IMR-90 (cell line): ENCODE results near the gene HAAO. TPM values are rescaled to one million over a fixed set of nuclear protein-coding genes. Genes with fewer than 3 reads are reported as not detected.

Experiments
- ATAC-seq: fragments of 200-7000 bp; cut with Tn5 transposase; 2 replicates; pipeline ENCODE4 v1.9.1; 2020; ENCODE audit warnings: low read depth, mild to moderate bottlenecking, moderate library complexity
- BruUV-seq: library from RNA; stranded (reverse); fragments of 400-500 nt; replicated peaks from 2 replicates; lab custom pipeline; 2021; lab: Mats Ljungman, UMichigan
- CTCF ChIA-PET: fragments of 300-600 bp; formaldehyde crosslinking; extraction: SDS; loops from one replicate; lab custom pipeline; 2021; ENCODE audit warnings: antibody characterized with exemption; lab: Yijun Ruan, JAX
- POLR2A ChIA-PET: fragments of 300-600 bp; sonication (Branson Sonifier 250); formaldehyde crosslinking; loops from one replicate; lab custom pipeline; 2022; ENCODE audit warnings: antibody characterized with exemption; ENCODE audit not compliant: unreplicated experiment; lab: Charles Lee
- DNase-seq: peaks from one replicate; pipeline ENCODE4 v3.0.0; 2013
- H2AFZ ChIP-seq: replicated peaks from 2 replicates; pipeline ENCODE3; 2013; ENCODE audit warnings: low read length, mild to moderate bottlenecking; ENCODE audit not compliant: poor library complexity
- H2AK5ac ChIP-seq: 2 replicates; pipeline ENCODE4 v1.6.1; 2013; ENCODE audit warnings: low read depth, low read length, inconsistent platforms
- H2AK9ac ChIP-seq: replicated peaks from 2 replicates; pipeline ENCODE3; 2013; ENCODE audit warnings: mild to moderate bottlenecking, low read depth, low read length, moderate library complexity; ENCODE audit not compliant: poor library complexity
- H2BK120ac ChIP-seq: 2 replicates; pipeline ENCODE4 v1.6.1; 2013; ENCODE audit warnings: low read depth, low read length, inconsistent platforms
- H2BK15ac ChIP-seq: 3 replicates; pipeline ENCODE4 v1.6.1; 2013; ENCODE audit warnings: low read depth, low read length, inconsistent platforms
- H2BK20ac ChIP-seq: 2 replicates; pipeline ENCODE4 v1.6.1; 2013; ENCODE audit warnings: low read depth, mild to moderate bottlenecking, inconsistent platforms, low read length, moderate library complexity
- H2BK5ac ChIP-seq: 2 replicates; pipeline ENCODE4 v1.6.1; 2013; ENCODE audit warnings: mild to moderate bottlenecking, low read depth, low read length, inconsistent platforms; ENCODE audit not compliant: poor library complexity, severe bottlenecking
- H3K14ac ChIP-seq: replicated peaks from 2 replicates; pipeline ENCODE4 v1.6.1; 2013; ENCODE audit warnings: low read depth, low read length, inconsistent platforms
- H3K18ac ChIP-seq: 2 replicates; pipeline ENCODE4 v1.6.1; 2013; ENCODE audit warnings: low read depth, low read length, control low read depth
- H3K23ac ChIP-seq: 2 replicates; pipeline ENCODE4 v1.6.1; 2013; ENCODE audit warnings: low read depth, low read length, inconsistent platforms
- H3K27ac ChIP-seq: 2 replicates; pipeline ENCODE4 v1.5.1; 2013; ENCODE audit warnings: mild to moderate bottlenecking, control low read depth, low read length; ENCODE audit not compliant: insufficient read depth
- H3K27me3 ChIP-seq: 2 replicates; pipeline ENCODE4 v1.6.1; 2013; ENCODE audit warnings: low read length; ENCODE audit not compliant: control insufficient read depth, insufficient read depth
- H3K36me3 ChIP-seq: 2 replicates; pipeline ENCODE4 v1.6.1; 2013; ENCODE audit warnings: low read length, mixed read lengths; ENCODE audit not compliant: control insufficient read depth, insufficient read depth
- H3K4ac ChIP-seq: 2 replicates; pipeline ENCODE4 v1.6.1; 2013; ENCODE audit warnings: low read depth, low read length, inconsistent platforms
- H3K4me1 ChIP-seq: 2 replicates; pipeline ENCODE4 v1.6.1; 2013; ENCODE audit warnings: low read length, mixed read lengths; ENCODE audit not compliant: control insufficient read depth, insufficient read depth
- H3K4me2 ChIP-seq: 2 replicates; pipeline ENCODE4 v1.6.1; 2013; ENCODE audit warnings: low read depth, mild to moderate bottlenecking, control low read depth, low read length, moderate library complexity
- H3K4me3 ChIP-seq: 2 replicates; pipeline ENCODE4 v1.5.1; 2013; ENCODE audit warnings: low read depth, mild to moderate bottlenecking, control low read depth, low read length, moderate library complexity; ENCODE audit not compliant: insufficient read depth
- H3K56ac ChIP-seq: 2 replicates; pipeline ENCODE4 v1.6.1; 2013; ENCODE audit warnings: low read length, inconsistent platforms; ENCODE audit not compliant: insufficient read depth; ENCODE audit errors: extremely low read depth
- H3K79me1 ChIP-seq, 2 experiments: 2 replicates each; pipeline ENCODE4 v1.6.1; 2013; ENCODE audit warnings: low read length in 2 of 2, inconsistent platforms in 1 of 2, low read depth in 1 of 2
- H3K9ac ChIP-seq: 2 replicates; pipeline ENCODE4 v1.6.1; 2013; ENCODE audit warnings: low read depth, low read length, control low read depth
- H3K9me1 ChIP-seq: 2 replicates; pipeline ENCODE4 v1.6.1; 2013; ENCODE audit warnings: low read length, inconsistent platforms; ENCODE audit not compliant: insufficient read depth
- H3K9me3 ChIP-seq: 2 replicates; pipeline ENCODE4 v1.6.1; 2013; ENCODE audit warnings: low read length; ENCODE audit not compliant: control insufficient read depth, insufficient read depth
- H4K20me1 ChIP-seq: 2 replicates; pipeline ENCODE4 v1.6.1; 2013; ENCODE audit warnings: low read length, inconsistent platforms; ENCODE audit not compliant: insufficient read depth
- H4K5ac ChIP-seq: 2 replicates; pipeline ENCODE4 v1.6.1; 2013; ENCODE audit warnings: mild to moderate bottlenecking, low read depth, low read length, control low read depth
- H4K8ac ChIP-seq, 2 experiments: 2 replicates each; pipeline ENCODE4 v1.6.1; 2013; ENCODE audit warnings: low read depth in 2 of 2, low read length in 2 of 2, control low read depth in 1 of 2, inconsistent platforms in 1 of 2
- H4K91ac ChIP-seq: 2 replicates; pipeline ENCODE4 v1.6.1; 2013; ENCODE audit warnings: low read depth, low read length, inconsistent platforms; ENCODE audit not compliant: insufficient read depth
- BHLHE40 ChIP-seq: fragments of 150-350 bp; IDR thresholded peaks from 2 replicates; pipeline ENCODE4 v1.6.1; 2016; ENCODE audit warnings: mild to moderate bottlenecking, low read depth, low read length
- CEBPB ChIP-seq: IDR thresholded peaks from 2 replicates; pipeline ENCODE4 v1.6.1; 2012; ENCODE audit warnings: low read depth, low read length, improper control_type of control experiment
- CHD1 ChIP-seq: IDR thresholded peaks from 2 replicates; pipeline ENCODE4 v1.6.1; 2012; ENCODE audit warnings: low read depth, low read length, improper control_type of control experiment
- FOS ChIP-seq: fragments of 150-350 bp; IDR thresholded peaks from 2 replicates; pipeline ENCODE4 v1.6.1; 2016; ENCODE audit warnings: low read depth, low read length
- MAFK ChIP-seq: IDR thresholded peaks from 2 replicates; pipeline ENCODE4 v1.6.1; 2012; ENCODE audit warnings: low read depth, low read length, improper control_type of control experiment
- MXI1 ChIP-seq: IDR thresholded peaks from 2 replicates; pipeline ENCODE4 v1.6.1; 2012; ENCODE audit warnings: low read depth, mild to moderate bottlenecking, low read length, moderate library complexity, borderline replicate concordance
- POLR2A ChIP-seq: IDR thresholded peaks from 2 replicates; pipeline ENCODE4 v1.6.1; 2012; ENCODE audit warnings: mild to moderate bottlenecking, low read depth, low read length
- RAD21 ChIP-seq: IDR thresholded peaks from 2 replicates; pipeline ENCODE4 v1.6.1; 2012; ENCODE audit warnings: low read length, improper control_type of control experiment
- RCOR1 ChIP-seq: IDR thresholded peaks from 2 replicates; pipeline ENCODE4 v1.6.1; 2012; ENCODE audit warnings: mild to moderate bottlenecking, low read length, improper control_type of control experiment; ENCODE audit not compliant: insufficient replicate concordance
- RFX5 ChIP-seq: IDR thresholded peaks from 2 replicates; pipeline ENCODE4 v1.8.0; 2012; ENCODE audit warnings: low read depth, mild to moderate bottlenecking, low read length, moderate library complexity
- SMC3 ChIP-seq: fragments of 150-350 bp; IDR thresholded peaks from 2 replicates; pipeline ENCODE4 v1.6.1; 2016; ENCODE audit warnings: low read depth, mild to moderate bottlenecking, antibody characterized with exemption, low read length, moderate library complexity
- WGBS, 2 experiments: methylation state at CpG; one replicate each; pipeline versions ENCODE4 v1.1.5 to v1.1.7; 2013; ENCODE audit warnings: missing lambda C conversion rate in 2 of 2; ENCODE audit not compliant: insufficient read length in 1 of 2; ENCODE audit errors: extremely low coverage in 2 of 2; 5-methylcytosine and 5-hydroxymethylcytosine counted together
- dilution Hi-C: fragments of 300-500 bp; cut with HindIII; formaldehyde crosslinking; loops from one replicate; pipeline ENCODE4 v1.14.3; 2018; ENCODE audit warnings: low sequenced_read_pairs; ENCODE audit not compliant: unreplicated experiment
- in situ Hi-C: fragments of 300-500 bp; cut with MboI; formaldehyde crosslinking; loops from 3 replicates; pipeline ENCODE4 v1.14.3; 2019; ENCODE audit warnings: low sequenced_read_pairs, inconsistent platforms, mixed read lengths
- intact Hi-C: fragments of 100-400 bp; cut with micrococcal nuclease; formaldehyde crosslinking; loops from 2 replicates; pipeline ENCODE4 v1.10.0; 2022
- polyA plus RNA-seq, 3 experiments: library from polyadenylated mRNA; depleted of rRNA; stranded (reverse); fragments of >200 nt; gene quantifications; 2 replicates each; pipeline ENCODE4 v1.2.3, GENCODE V29; 2012; ENCODE audit warnings: low replicate concordance in 1 of 3
- total RNA-seq: library from RNA; depleted of rRNA; stranded (reverse); fragments of >200 nt; gene quantifications from 2 replicates; pipeline ENCODE4 v1.2.3, GENCODE V29; 2012
- TF ChIP-seq, protein P1 (sequence below): fragments of 150-350 bp; IDR thresholded peaks from 2 replicates; pipeline ENCODE4 v1.6.1; 2017; ENCODE audit warnings: mild to moderate bottlenecking, antibody characterized with exemption, low read length, low read depth
- TF ChIP-seq, protein P2 (sequence below): fragments of 150-350 bp; IDR thresholded peaks from 2 replicates; pipeline ENCODE4 v1.6.1; 2016; ENCODE audit warnings: low read depth, mild to moderate bottlenecking, low read length, moderate library complexity, borderline replicate concordance

The HAAO gene
- total and polyA plus RNA-seq, 2 of the 4 experiments (the other 2 are of a cell fraction): 0.05 to 0.18 TPM

DNA sequence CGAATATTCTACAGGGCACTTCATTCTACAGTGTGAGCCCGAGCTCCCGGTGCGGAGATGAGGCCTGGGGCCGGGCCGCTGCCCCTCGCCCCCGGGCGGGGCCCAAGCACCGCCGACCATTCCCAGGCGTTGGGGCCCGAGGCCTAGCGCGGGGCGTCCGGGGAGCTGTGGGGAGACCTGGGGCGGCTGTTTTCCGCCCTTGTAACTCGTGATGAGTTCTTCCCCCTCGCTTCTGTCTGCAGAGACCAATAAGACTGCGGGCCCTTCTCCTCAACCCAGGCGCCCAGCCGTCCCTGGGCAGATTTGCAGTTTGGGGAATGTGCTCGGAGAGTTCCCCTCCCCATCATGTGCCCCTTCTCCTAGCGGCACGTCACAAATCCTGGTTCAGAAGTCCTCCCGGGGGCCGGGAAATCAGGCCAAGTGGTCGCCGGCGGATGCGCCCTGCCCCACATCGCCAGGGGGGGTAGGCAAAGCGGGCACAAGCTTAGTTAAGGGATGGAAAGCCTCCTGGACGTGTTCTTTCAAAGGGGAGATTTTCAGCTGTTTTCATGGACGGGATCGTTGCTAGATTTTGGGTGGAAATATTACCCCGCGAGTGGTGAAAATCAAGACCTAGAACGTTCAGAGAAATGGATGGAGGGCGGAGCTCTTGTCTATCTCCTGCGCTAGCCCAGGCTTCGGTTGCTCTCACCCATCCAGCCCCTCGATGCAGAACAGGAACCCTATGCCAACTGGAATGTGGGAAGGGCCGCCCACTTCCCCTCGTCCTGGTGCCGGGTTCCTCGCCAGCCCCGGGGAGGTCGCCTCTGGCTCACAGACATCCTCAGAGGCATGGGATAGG is 18.8 kb upstream of the HAAO start:
- Histone ChIP-seq H2BK20ac (peak overlapping the region; percentile 37; the same call in 1 of the 2 replicates), H3K27me3 (no peaks in the 10 kb centered on the region), H3K4me1 (peaks cover 14% of the 10 kb centered on the region), H4K91ac (peak overlapping the region; percentile 77), H2BK5ac (peak overlapping the region; percentile 82), H3K4me2 (peak overlapping the region; percentile 62), H3K9me3 (no peaks in the 10 kb centered on the region), H3K56ac (0 out of 2 replicates have a peak overlapping the region, but pooled peaks have one; percentile 4), H2AK9ac (peak overlapping the region; percentile 95), H2AK5ac (peak overlapping the region; percentile 49; the same call in 1 of the 2 replicates), H2BK120ac (peak overlapping the region; percentile 9), H4K20me1 (no peaks in the 10 kb centered on the region), H3K36me3 (no peaks in the 10 kb centered on the region), H3K79me1 (no peaks in the 10 kb centered on the region), H3K18ac (peak overlapping the region; percentile 62), H4K5ac (peak overlapping the region; percentile 69), H3K27ac (peak overlapping the region; percentile 77), H3K14ac (peak overlapping the region; percentile 34), H2BK15ac (peak overlapping the region; percentile 7; the same call in 1 of the 3 replicates), H3K4me3 (peak overlapping the region; percentile 62), H3K4ac (peak overlapping the region; percentile 58), H4K8ac (peak overlapping the region; percentile 53 to 65), H3K9ac (peak overlapping the region; percentile 68), H3K23ac (peak overlapping the region; percentile 47; the same call in 1 of the 2 replicates), H2AFZ (peak overlapping the region; percentile 99), H3K9me1 (peaks cover 8% of the 10 kb centered on the region)
- in situ Hi-C loops: no loop called here
- dilution Hi-C loops: no loop called here
- WGBS, 2 experiments: 7% methylated on average over 24 of the region's 51 CpGs; no CpG with 5 or more reads in 1 of the 2 experiments
- ATAC-seq (no peak; the same call in 1 of the 2 replicates), DNase-seq (peak; percentile 35)
- no TSS peak for BruUV-seq
- ChIA-PET CTCF (interaction anchor here (0.5 to 1.6 kb wide), 3 partner anchors 15 to 674 kb away, joined by 3 to 6 read pairs (median 3); no protein-coding TSS in a partner anchor), POLR2A (interaction anchor here (1.3 kb wide), 1 partner anchor 415 kb away, joined by 8 read pairs; the partner anchor contains the start of gene ZFP36L2)
- TF ChIP-seq RFX5: no peak
- no peak for TF ChIP-seq RAD21
- TF ChIP-seq RCOR1: no peak
- no peak for TF ChIP-seq BHLHE40
- no peak for TF ChIP-seq POLR2A
- TF ChIP-seq MXI1: no peak
- no peak for TF ChIP-seq CHD1
- no peak for TF ChIP-seq CEBPB
- TF ChIP-seq, protein P1, sequence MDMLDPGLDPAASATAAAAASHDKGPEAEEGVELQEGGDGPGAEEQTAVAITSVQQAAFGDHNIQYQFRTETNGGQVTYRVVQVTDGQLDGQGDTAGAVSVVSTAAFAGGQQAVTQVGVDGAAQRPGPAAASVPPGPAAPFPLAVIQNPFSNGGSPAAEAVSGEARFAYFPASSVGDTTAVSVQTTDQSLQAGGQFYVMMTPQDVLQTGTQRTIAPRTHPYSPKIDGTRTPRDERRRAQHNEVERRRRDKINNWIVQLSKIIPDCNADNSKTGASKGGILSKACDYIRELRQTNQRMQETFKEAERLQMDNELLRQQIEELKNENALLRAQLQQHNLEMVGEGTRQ: no peak
- no peak for TF ChIP-seq FOS
- no peak for TF ChIP-seq SMC3
- TF ChIP-seq, protein P2, sequence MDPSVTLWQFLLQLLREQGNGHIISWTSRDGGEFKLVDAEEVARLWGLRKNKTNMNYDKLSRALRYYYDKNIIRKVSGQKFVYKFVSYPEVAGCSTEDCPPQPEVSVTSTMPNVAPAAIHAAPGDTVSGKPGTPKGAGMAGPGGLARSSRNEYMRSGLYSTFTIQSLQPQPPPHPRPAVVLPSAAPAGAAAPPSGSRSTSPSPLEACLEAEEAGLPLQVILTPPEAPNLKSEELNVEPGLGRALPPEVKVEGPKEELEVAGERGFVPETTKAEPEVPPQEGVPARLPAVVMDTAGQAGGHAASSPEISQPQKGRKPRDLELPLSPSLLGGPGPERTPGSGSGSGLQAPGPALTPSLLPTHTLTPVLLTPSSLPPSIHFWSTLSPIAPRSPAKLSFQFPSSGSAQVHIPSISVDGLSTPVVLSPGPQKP: no peak
- no peak for TF ChIP-seq MAFK
- intact Hi-C loops: no loop called here
